Activated CD8-positive, alpha-beta memory T cell treated with anti-CD3 and anti-CD28 coated beads, Interleukin-2, amount 50 U/mL, for 1 hour (primary cell): Measurements from ENCODE around the gene NOC2L.
"Not testable (repeated sequence)": the region's sequence is repeated elsewhere in the genome, so short reads cannot be mapped to it uniquely, and the experiment has no call there.

ENCODE experiments used
- DNase-seq: peaks from one replicate; pipeline ENCODE4 v3.0.0-alpha.2; 2020; ENCODE audit errors: extremely low read depth

The NOC2L gene

GRCh38 chr1:904310-904950, 54.6 kb downstream of the NOC2L start:
- DNase-seq: peak; percentile 34

GRCh38 chr1:903721-904271, 55.3 kb downstream of the NOC2L start:
- no peak for DNase-seq

- DNase-seq: no peak
Observed at GRCh38 chr1:903305-903704, 55.8 kb downstream of the NOC2L start.

GRCh38 chr1:902802-903201, 56.3 kb downstream of the NOC2L start:
- no peak for DNase-seq

- DNase-seq: no peak
Observed at GRCh38 chr1:901108-901859, 57.8 kb downstream of the NOC2L start.

- DNase-seq: no peak
Observed at GRCh38 chr1:899636-900317, 59.3 kb downstream of the NOC2L start.

GRCh38 chr1:897951-898350, 61.1 kb downstream of the NOC2L start:
- not testable (repeated sequence) for DNase-seq

GRCh38 chr1:897226-897625, 61.8 kb downstream of the NOC2L start:
- no peak for DNase-seq
